Measurements from ENCODE around the gene NFAM1. TPM values are rescaled to one million over a fixed set of nuclear protein-coding genes. Genes with fewer than 3 reads are reported as not detected.

The NFAM1 gene
- total and polyA plus RNA-seq, 2 donors (not counting 3 experiments of a cell fraction or from before 2014, with no cell fraction given): not detected

DNA sequence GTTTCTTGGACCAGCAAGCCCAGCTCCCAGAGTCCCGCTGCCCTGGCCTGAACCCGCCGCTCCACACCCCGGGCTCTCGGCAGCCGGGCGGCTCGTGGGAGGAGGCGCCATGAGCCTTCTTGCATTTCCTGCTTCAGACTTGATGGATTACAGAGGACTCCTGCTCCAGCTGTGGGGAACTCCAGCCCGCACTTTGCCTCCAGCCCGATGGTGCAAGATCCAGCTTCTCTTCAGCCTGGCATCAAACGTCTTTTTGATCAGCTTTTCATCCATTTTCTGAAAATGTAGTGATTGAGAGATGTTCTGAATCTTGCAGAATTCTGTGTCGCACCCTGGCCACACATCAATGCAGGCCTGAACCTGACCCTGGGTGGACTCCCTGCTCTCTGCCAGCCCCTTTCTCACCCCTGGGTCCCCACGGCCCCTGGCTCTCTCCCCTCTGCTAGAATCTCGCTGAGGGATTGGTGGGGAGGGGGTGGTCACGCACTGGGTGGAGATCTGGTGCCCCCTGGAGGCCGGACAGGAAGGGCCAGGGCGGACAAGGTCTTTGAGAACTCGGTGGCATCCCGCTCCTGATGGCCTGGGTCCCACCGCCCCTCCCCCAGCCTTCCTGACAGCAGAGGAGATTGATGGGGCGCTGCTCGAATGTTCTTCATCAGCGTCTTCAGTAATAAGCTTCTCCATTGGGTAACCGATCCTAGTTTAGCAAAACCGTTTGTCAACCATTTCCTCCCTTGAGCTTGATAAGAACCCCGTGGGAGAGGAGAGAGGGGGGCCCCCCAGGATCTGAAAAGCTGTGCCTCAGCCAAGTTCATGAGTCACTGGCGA lies 12.1 kb upstream of the NFAM1 start:
- H3K27ac ChIP-seq (ENCODE audit: insufficient read depth, low read depth, low read length): no peak overlapping the region
- TF ChIP-seq FOS (IDR thresholded peaks at IDR 0.05; ENCODE audit: borderline replicate concordance, insufficient read depth, low read length) (no peak), GATA2 (IDR thresholded peaks at IDR 0.05; ENCODE audit: insufficient read depth, insufficient read length, low read depth, low read length) (no peak), POLR2AphosphoS5 (IDR thresholded peaks at IDR 0.05; ENCODE audit: insufficient read depth, low read depth, low read length) (peak; percentile 27), EZH2 (IDR thresholded peaks at IDR 0.05; ENCODE audit: borderline replicate concordance, low read depth, low read length, severe bottlenecking) (no peak), CTCF (IDR thresholded peaks at IDR 0.05; ENCODE audit: extremely low read depth in 1 of 2, insufficient read depth in 1 of 2, low read depth in 1 of 2, low read length in 2 of 2) (peak; percentile 70 to 83), POLR2A (IDR thresholded peaks at IDR 0.05; ENCODE audit: low read depth, low read length) (no peak), MYC (IDR thresholded peaks at IDR 0.05; ENCODE audit: low read depth, low read length) (no peak), JUN (IDR thresholded peaks at IDR 0.05; ENCODE audit: borderline replicate concordance, insufficient read depth, insufficient read length, low read depth) (no peak)
- TF ChIP-seq, protein P1, sequence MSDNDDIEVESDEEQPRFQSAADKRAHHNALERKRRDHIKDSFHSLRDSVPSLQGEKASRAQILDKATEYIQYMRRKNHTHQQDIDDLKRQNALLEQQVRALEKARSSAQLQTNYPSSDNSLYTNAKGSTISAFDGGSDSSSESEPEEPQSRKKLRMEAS (IDR thresholded peaks at IDR 0.05; ENCODE audit: insufficient read depth, insufficient read length): peak; percentile 34
- DNase-seq (ENCODE audit: low read depth, low spot score) (peak; percentile 90), FAIRE-seq (peak; percentile 96)
- no TSS peak for BruUV-seq (replicated peaks)
- ChIA-PET CTCF (interaction anchor here (0.6 to 2.8 kb wide), 58 partner anchors 8 to 777 kb away, joined by 3 to 47 read pairs (median 4); partner anchors contain the start of genes CENPM, NDUFA6, NFAM1 and PHETA2), POLR2A (no interaction called here)
- H4K20me1 ChIP-seq (replicated peaks; ENCODE audit: control insufficient read depth, extremely low read depth, insufficient read depth, low read length): no peaks in the 10 kb centered on the region
- H3K9me3 ChIP-seq (replicated peaks; ENCODE audit: control insufficient read depth, insufficient read depth, low read length): no peaks in the 10 kb centered on the region
- H3K9ac ChIP-seq (replicated peaks; ENCODE audit: extremely low read depth, insufficient read depth, low read length): no peak overlapping the region
- H3K4me1 ChIP-seq (ENCODE audit: control insufficient read depth, extremely low read depth, insufficient read depth, low read length): peaks cover 10% of the 10 kb centered on the region
- H3K27me3 ChIP-seq (ENCODE audit: control insufficient read depth in 2 of 2, insufficient read depth in 2 of 2, low read length in 2 of 2): no peaks in the 10 kb centered on the region
- H3K4me2 ChIP-seq (ENCODE audit: insufficient read depth, low read length): peak overlapping the region; percentile 86
- H2AFZ ChIP-seq (ENCODE audit: low read depth, low read length): peak overlapping the region; percentile 99
- no peaks in the 10 kb centered on the region for H3K79me2 ChIP-seq (ENCODE audit: control insufficient read depth, insufficient read depth, low read length)
- dilution Hi-C loops (cut with MboI; ENCODE audit: extremely low pct_ligation_motif_present, low sequenced_read_pairs) (no loop called here), intact Hi-C loops (cut with micrococcal nuclease) (loop anchor here (1.0 kb wide), 1 partner anchor 353 kb away; no protein-coding TSS in a partner anchor)
- H3K9me1 ChIP-seq (replicated peaks; ENCODE audit: control insufficient read depth, extremely low read depth, insufficient read depth, low read length): no peaks in the 10 kb centered on the region
- H3K36me3 ChIP-seq (ENCODE audit: control insufficient read depth in 2 of 2, extremely low read depth in 1 of 2, insufficient read depth in 2 of 2, low read length in 2 of 2): no peaks in the 10 kb centered on the region
- H3K4me3 ChIP-seq (replicated peaks in 1 of 3; ENCODE audit: insufficient read depth in 1 of 3, low read depth in 1 of 3, low read length in 3 of 3): peak overlapping the region in 2 of 3 experiments; percentile 1 to 46

Data from endothelial cell of umbilical vein (primary cell).